OCI-LY7 (cell line): ENCODE results near the gene DUSP7. TPM values are rescaled to one million over a fixed set of nuclear protein-coding genes. Genes with fewer than 3 reads are reported as not detected.

Source experiments
- BruUV-seq: library from RNA; stranded (reverse); fragments of 400-500 nt; replicated peaks from 2 replicates; lab custom pipeline; 2021; lab: Mats Ljungman, UMichigan
- CTCF ChIA-PET: fragments of 300-600 bp; sonication (Branson Sonifier 250); formaldehyde crosslinking; loops from one replicate; lab custom pipeline; 2022; ENCODE audit warnings: antibody characterized with exemption; ENCODE audit not compliant: unreplicated experiment; lab: Charles Lee
- POLR2A ChIA-PET: fragments of 300-600 bp; sonication (Branson Sonifier 250); formaldehyde crosslinking; loops from one replicate; lab custom pipeline; 2022; ENCODE audit warnings: antibody characterized with exemption; lab: Charles Lee
- DNase-seq: peaks from one replicate; pipeline ENCODE4 v3.0.0-alpha.2; 2015; ENCODE audit warnings: low spot score
- H2AFZ ChIP-seq: fragments of 200-600 bp; sonication (generic), shearing (Covaris generic); 2 replicates; pipeline ENCODE4 v1.6.1; 2014; ENCODE audit warnings: mild to moderate bottlenecking, antibody characterized with exemption, low read length, moderate library complexity
- H3K27ac ChIP-seq: fragments of 200-600 bp; sonication (generic); 2 replicates; pipeline ENCODE4 v1.5.1; 2014; ENCODE audit warnings: mixed run types, low read depth, mild to moderate bottlenecking, moderate library complexity, low read length, inconsistent platforms; ENCODE audit not compliant: poor library complexity, severe bottlenecking
- H3K36me3 ChIP-seq: fragments of 200-600 bp; sonication (generic); 2 replicates; pipeline ENCODE4 v1.6.1; 2014; ENCODE audit warnings: mild to moderate bottlenecking, antibody characterized with exemption, low read length, moderate library complexity, mixed read lengths; ENCODE audit not compliant: insufficient read depth
- H3K4me1 ChIP-seq: fragments of 200-600 bp; sonication (generic); 2 replicates; pipeline ENCODE4 v1.5.1; 2014; ENCODE audit warnings: mild to moderate bottlenecking, low read length; ENCODE audit not compliant: insufficient read depth, poor library complexity, severe bottlenecking
- H3K4me2 ChIP-seq: fragments of 200-600 bp; sonication (generic); 2 replicates; pipeline ENCODE4 v1.6.1; 2014; ENCODE audit warnings: mild to moderate bottlenecking, low read length
- H3K4me3 ChIP-seq: fragments of 200-600 bp; sonication (generic); 2 replicates; pipeline ENCODE4 v1.5.1; 2014; ENCODE audit warnings: mild to moderate bottlenecking, low read depth, low read length; ENCODE audit not compliant: poor library complexity, severe bottlenecking
- H3K79me2 ChIP-seq: fragments of 200-600 bp; sonication (generic); 2 replicates; pipeline ENCODE4 v1.6.1; 2016; ENCODE audit warnings: low read depth, mild to moderate bottlenecking, low read length, moderate library complexity, mixed read lengths; ENCODE audit not compliant: insufficient read depth
- H3K9me2 ChIP-seq: fragments of 200-600 bp; sonication (generic); 2 replicates; pipeline ENCODE4 v1.6.1; 2016; ENCODE audit warnings: mild to moderate bottlenecking, low read length, mixed read lengths; ENCODE audit not compliant: insufficient read depth
- H3K9me3 ChIP-seq: fragments of 200-600 bp; sonication (generic); 2 replicates; pipeline ENCODE4 v1.6.1; 2014; ENCODE audit warnings: mild to moderate bottlenecking, mixed run types, low read length, mixed read lengths
- H4K20me1 ChIP-seq: fragments of 200-600 bp; sonication (generic); 2 replicates; pipeline ENCODE4 v1.6.1; 2014; ENCODE audit warnings: mild to moderate bottlenecking, antibody characterized with exemption, low read length, moderate library complexity, mixed read lengths; ENCODE audit not compliant: insufficient read depth
- EZH2phosphoT487 ChIP-seq: fragments of 200-600 bp; sonication (generic); IDR thresholded peaks from 2 replicates; pipeline ENCODE4 v1.6.1; 2018; ENCODE audit warnings: low read depth, borderline replicate concordance, mild to moderate bottlenecking, mixed run types, antibody characterized with exemption, low read length, moderate library complexity, mixed read lengths
- intact Hi-C: fragments of 100-400 bp; cut with micrococcal nuclease; formaldehyde crosslinking; loops from one replicate; pipeline ENCODE4 v1.10.0; 2022; ENCODE audit not compliant: unreplicated experiment
- total RNA-seq, 2 experiments: library from RNA; depleted of rRNA in 1 of 2; stranded (reverse); fragments of >200 nt in 1 of 2; shearing (Covaris generic) in 1 of 2; gene quantifications; 2 replicates each; pipeline ENCODE4 v1.2.3, GENCODE V29; 2014 to 2022
- TF ChIP-seq, protein P1 (sequence below): fragments of 200-600 bp; sonication (generic); conservative IDR thresholded peaks from 2 replicates; pipeline ENCODE4 v1.5.1; 2014; ENCODE audit warnings: mild to moderate bottlenecking, antibody characterized with exemption, low read length, moderate library complexity, mixed read lengths

DUSP7 gene
- total RNA-seq, 2 experiments from 2014 or later, result 11.4 to 14.4 TPM

GRCh38 chr3:52090131-52090932 lies 34.0 kb upstream of the DUSP7 start:
- intact Hi-C loops, result no loop called here
- Histone ChIP-seq H3K4me3 (no peak overlapping the region), H3K9me3 (no peaks in the 10 kb centered on the region), H2AFZ (no peak overlapping the region), H4K20me1 (no peaks in the 10 kb centered on the region), H3K36me3 (peaks cover 42% of the 10 kb centered on the region; the same call in 1 of the 2 replicates), H3K4me2 (no peak overlapping the region), H3K4me1 (peaks cover 7% of the 10 kb centered on the region), H3K79me2 (no peaks in the 10 kb centered on the region), H3K27ac (no peak overlapping the region), H3K9me2 (no peaks in the 10 kb centered on the region)
- no peak for DNase-seq
- ChIA-PET POLR2A (no interaction called here), CTCF (no interaction called here)
- TF ChIP-seq, protein P1, sequence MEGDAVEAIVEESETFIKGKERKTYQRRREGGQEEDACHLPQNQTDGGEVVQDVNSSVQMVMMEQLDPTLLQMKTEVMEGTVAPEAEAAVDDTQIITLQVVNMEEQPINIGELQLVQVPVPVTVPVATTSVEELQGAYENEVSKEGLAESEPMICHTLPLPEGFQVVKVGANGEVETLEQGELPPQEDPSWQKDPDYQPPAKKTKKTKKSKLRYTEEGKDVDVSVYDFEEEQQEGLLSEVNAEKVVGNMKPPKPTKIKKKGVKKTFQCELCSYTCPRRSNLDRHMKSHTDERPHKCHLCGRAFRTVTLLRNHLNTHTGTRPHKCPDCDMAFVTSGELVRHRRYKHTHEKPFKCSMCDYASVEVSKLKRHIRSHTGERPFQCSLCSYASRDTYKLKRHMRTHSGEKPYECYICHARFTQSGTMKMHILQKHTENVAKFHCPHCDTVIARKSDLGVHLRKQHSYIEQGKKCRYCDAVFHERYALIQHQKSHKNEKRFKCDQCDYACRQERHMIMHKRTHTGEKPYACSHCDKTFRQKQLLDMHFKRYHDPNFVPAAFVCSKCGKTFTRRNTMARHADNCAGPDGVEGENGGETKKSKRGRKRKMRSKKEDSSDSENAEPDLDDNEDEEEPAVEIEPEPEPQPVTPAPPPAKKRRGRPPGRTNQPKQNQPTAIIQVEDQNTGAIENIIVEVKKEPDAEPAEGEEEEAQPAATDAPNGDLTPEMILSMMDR, result no peak
- no peak for TF ChIP-seq EZH2phosphoT487
- BruUV-seq, result no TSS peak

GRCh38 chr3:52089691-52090090 lies 33.3 kb upstream of the DUSP7 start:
- ChIA-PET CTCF (no interaction called here), POLR2A (no interaction called here)
- intact Hi-C loops, result no loop called here
- Histone ChIP-seq H3K4me1 (peaks cover 7% of the 10 kb centered on the region), H3K79me2 (no peaks in the 10 kb centered on the region), H3K27ac (no peak overlapping the region), H3K9me2 (no peaks in the 10 kb centered on the region), H3K4me3 (no peak overlapping the region), H3K4me2 (no peak overlapping the region), H2AFZ (no peak overlapping the region), H3K36me3 (peaks cover 36% of the 10 kb centered on the region; the same call in 1 of the 2 replicates), H3K9me3 (no peaks in the 10 kb centered on the region), H4K20me1 (no peaks in the 10 kb centered on the region)
- BruUV-seq, result no TSS peak
- no peak for DNase-seq
- TF ChIP-seq, protein P1, result no peak
- TF ChIP-seq EZH2phosphoT487, result no peak
